GOT3 (cell line): ENCODE results near the gene TRAPPC8.
A peak's percentile ranks its signal among the peaks of the same experiment; 100 is the strongest.
"Not testable (repeated sequence)": the region's sequence is repeated elsewhere in the genome, so short reads cannot be mapped to it uniquely, and the experiment has no call there.

ENCODE experiments used
- DNase-seq: peaks from one replicate; lab custom pipeline; 2025; ENCODE audit warnings: mixed read lengths; lab: John Stamatoyannopoulos, UW

TRAPPC8 gene, protein sequence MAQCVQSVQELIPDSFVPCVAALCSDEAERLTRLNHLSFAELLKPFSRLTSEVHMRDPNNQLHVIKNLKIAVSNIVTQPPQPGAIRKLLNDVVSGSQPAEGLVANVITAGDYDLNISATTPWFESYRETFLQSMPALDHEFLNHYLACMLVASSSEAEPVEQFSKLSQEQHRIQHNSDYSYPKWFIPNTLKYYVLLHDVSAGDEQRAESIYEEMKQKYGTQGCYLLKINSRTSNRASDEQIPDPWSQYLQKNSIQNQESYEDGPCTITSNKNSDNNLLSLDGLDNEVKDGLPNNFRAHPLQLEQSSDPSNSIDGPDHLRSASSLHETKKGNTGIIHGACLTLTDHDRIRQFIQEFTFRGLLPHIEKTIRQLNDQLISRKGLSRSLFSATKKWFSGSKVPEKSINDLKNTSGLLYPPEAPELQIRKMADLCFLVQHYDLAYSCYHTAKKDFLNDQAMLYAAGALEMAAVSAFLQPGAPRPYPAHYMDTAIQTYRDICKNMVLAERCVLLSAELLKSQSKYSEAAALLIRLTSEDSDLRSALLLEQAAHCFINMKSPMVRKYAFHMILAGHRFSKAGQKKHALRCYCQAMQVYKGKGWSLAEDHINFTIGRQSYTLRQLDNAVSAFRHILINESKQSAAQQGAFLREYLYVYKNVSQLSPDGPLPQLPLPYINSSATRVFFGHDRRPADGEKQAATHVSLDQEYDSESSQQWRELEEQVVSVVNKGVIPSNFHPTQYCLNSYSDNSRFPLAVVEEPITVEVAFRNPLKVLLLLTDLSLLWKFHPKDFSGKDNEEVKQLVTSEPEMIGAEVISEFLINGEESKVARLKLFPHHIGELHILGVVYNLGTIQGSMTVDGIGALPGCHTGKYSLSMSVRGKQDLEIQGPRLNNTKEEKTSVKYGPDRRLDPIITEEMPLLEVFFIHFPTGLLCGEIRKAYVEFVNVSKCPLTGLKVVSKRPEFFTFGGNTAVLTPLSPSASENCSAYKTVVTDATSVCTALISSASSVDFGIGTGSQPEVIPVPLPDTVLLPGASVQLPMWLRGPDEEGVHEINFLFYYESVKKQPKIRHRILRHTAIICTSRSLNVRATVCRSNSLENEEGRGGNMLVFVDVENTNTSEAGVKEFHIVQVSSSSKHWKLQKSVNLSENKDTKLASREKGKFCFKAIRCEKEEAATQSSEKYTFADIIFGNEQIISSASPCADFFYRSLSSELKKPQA (N-terminal part only)

DNA sequence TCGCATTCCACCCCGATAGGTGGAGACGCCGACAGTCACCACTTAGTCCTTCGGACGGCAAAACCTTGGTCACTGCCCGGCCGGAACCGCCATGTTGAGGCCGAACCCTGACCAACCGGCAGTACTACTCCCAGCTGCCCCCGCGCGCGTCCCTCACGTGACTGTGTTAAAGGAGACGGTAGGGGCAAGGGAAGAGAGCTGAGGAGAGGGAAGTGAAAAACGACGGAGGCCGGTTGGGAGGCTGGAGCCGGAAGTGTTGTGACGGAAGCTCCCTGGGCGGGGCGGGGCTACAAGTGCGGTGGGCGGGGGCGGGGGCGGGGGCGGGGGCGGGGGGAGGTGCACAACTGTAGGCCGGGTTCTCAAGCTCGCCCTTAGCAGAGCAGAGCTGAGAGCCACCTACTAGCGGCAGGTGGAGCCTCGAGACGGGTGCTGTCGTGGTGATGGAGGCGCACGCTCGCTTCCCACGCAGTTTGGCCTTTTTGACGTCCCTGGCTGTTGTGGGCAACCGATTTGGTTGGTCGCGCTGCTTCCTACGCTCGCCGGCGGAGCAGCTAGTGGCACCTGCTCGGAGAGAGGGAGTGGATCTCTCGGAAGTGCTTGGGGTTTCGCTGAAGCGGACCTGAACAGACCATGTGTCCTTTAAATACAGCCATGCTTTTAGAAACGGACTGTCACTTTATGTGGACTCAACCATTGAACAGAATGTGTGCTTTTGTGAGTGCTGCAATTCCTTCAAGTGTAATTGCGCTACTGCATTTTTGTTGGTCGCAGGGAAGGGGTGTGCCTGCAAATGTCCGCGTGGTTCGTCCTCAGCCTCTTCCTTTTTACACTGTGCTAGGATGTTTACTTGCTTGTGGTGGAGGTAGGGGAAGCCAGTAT lies at the start of gene TRAPPC8:
TSS of gene TRAPPC8 (minus strand) at position 130 of the 879 bp plus-strand sequence. CDS start 364 bp downstream, outside the sequence.
- peak; percentile 51 for DNase-seq

DNA sequence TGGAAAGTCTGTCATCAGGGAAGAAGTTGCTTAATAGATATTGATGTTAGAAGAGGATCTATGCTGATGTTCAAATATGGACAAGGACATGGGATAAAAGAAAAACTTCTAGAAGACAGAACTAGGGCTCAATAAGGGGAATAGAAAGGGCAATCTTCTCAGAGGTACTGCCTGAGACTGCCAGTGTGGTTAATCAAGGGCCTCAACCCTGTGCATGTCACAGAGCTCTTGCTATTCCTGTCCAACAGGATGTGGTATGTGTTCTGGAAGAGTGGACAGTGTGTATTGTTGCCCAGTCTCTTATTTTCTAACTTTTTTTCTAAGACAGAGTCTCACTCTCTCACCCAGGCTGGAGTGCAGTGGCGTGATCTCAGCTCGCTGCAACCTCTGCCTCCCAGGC lies 47.9 kb upstream of the TRAPPC8 start:
- no peak for DNase-seq

DNA sequence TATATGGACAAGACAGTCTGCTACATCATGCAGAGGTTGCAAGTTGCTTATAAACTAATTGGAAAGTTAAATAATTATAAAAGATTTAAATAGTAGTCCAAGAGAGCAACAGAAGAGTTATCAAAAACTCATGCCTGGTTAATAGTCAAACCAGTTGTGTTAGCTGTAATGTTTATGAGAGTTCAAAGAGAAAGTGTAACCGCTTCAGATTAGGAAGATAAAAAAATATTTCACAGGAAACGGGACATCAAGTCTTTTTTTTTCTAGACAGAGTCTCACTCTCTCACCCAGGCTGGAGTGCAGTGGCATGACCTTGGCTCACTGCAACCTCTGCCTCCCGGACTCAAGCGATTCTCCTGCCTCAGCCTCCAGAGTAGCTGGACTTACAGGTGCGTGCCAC lies 41.0 kb upstream of the TRAPPC8 start:
- DNase-seq, result no peak

DNA sequence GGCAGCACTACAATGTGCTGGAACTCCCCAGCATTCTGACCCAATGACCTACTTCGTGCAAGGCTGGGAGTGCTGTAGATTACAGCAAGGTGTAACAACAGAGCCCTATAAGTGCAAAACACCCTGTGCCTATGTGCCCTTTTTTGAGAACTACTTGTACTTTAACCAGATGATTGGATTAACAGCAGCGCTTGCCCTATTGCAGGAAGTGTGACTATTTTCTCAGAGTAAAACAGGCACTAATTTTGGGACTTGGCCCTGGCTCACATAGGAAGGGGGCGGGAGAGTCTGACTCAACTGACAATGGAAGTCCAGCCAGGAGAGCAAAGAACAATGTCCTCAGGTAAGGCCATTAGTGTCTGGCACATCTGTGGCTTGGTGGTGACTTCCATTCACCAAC lies 40.1 kb upstream of the TRAPPC8 start:
- DNase-seq, result no peak

DNA sequence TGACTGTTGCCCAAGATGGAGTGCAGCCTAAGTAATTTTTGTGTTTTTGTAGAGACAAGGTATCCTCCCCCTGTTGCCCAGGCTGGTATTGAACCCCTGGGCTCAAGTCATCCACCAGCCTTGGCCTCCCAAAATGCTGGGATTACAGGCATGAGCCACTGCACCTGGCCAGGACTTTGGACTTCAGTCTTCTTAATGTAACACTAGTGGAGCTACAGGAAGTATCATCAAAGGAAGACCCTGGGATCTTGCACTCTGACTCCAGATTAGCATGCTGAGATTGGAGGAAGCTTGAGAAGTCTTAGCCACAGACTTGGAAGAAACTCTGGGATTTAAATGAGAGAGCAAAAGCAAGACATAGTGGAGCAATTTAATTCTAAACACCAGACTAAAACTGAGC lies 37.9 kb upstream of the TRAPPC8 start:
- DNase-seq, result no peak

DNA sequence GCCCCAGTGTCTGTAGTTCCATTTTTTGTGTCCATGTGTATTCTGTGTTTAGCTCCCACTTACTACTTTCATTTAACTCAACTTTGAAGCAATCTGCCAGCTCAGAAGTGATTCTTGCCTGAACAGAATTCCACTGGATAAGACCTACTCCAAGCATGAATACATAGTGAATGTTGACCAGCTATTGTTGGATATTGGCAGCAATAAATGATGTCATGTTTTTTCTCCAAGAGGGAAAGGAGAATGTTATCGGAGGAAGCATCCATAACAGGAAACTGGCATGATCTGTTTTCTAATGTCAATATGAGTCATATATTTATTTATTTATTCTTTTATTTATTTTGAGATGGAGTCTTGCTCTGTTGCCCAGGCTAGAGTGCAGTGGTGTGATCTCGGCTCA lies 36.8 kb upstream of the TRAPPC8 start:
- DNase-seq, result no peak

DNA sequence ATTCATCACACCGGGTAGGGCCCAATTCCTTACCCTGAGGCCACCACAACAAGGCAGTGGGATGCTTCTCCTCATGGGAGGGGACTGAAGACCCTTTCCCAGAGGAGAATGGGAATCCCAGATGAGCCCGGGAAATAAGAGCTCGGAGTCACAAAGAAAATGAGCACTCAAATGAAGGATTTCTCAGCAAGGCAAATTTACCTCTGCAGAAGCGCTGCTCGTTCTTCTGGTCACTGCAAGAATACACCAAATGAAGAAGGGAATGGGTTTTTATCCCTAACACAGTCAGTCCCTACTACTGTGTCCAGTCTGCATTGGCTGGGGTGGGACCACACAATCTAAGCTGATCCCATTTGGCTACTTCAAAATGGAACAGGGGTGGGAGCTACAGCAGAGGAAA lies 35.7 kb upstream of the TRAPPC8 start:
- DNase-seq, result no peak

DNA sequence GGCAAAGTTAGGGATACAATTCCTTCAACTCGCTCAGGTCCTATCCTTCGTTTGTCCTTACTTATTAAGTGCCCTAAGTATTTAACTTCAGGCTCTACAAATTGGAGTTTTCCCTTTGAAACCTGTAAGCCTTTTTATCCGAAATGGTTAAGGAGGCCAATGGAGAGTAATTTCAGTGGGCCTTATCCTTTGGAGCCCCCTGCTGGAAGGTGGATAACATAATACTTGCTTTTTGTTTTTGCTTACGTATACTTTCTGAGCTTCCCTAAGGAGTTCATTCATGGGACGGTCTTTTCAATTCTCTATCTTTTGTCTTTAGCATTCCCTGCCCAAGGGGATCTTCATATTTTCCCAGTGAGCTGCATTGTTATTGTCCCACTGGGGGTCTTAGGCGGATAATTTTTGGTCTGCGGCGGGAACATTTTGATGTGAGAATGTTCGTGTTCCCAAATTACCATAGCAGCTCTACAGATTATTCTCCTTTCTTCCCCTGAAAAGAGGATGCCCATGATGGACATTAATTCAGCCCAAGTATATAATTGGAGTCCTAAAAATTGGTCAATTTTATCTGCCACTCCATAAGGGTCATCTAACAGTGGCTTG lies 34.4 kb upstream of the TRAPPC8 start:
- DNase-seq, result no peak

DNA sequence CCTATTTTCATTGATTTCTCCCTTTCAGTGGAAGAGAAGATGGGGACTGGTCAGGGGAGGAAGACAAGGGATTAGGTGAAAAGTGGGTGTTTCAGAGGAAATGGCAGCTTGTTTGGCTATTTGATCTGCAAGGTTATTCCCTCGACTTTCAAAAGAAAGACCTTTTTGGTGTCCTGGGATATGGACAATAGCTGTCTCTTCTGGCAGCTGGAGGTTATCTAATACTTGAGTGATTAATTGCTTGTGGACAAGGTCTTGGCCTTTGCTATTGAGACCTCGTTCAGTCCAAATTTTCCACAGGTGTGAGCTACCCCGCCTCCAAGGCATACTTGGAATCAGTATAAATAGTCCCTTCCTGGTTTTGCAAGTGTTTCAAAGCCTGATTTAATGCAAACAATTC lies 33.3 kb upstream of the TRAPPC8 start:
- no peak for DNase-seq

DNA sequence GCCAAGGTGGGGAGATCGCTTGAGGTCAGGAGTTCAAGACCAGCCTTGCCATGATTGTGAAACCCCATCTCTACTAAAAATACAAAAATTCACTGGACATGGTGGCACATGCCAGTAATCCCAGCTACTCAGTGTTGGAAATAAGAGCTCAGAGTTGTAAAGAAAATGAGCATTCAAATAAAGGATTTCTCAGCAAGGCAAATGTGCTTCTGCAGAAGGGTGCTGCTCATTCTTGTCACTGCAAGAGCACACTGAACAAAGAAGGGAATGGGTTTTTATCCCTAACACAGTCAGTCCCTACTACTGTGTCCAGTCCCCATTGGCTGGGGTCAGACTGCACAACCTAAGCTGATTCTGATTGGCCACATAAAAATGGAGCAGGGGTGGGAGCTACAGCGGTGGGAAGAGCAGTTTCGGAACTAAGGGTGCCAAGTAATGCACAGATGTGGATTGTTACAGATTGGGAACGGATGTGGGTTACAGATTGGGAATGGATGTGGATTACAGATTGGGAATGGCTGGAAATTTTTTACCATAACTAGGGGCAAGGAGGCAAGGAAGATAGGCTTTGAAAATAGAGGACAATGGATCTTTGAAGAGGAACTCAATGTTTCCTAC lies 31.1 kb upstream of the TRAPPC8 start:
- no peak for DNase-seq

DNA sequence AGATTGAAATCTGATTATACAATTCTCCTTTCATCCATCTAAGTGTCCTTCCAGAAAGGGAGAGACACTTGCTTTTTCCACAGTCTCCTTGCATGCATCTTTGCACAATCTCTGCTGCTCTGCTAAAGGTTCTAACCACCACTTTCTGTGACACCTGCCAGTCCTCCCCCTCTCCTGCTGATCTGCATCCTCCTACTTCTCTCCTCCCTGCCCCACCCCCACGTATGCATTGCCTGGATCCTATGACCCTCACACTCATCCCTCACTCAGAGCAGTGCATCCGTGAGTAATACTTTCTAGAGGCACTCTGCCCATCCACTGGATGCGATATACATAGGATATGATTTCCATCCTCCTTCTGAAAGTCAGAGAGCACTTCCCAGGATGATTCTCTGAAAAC lies 27.7 kb upstream of the TRAPPC8 start:
- no peak for DNase-seq

DNA sequence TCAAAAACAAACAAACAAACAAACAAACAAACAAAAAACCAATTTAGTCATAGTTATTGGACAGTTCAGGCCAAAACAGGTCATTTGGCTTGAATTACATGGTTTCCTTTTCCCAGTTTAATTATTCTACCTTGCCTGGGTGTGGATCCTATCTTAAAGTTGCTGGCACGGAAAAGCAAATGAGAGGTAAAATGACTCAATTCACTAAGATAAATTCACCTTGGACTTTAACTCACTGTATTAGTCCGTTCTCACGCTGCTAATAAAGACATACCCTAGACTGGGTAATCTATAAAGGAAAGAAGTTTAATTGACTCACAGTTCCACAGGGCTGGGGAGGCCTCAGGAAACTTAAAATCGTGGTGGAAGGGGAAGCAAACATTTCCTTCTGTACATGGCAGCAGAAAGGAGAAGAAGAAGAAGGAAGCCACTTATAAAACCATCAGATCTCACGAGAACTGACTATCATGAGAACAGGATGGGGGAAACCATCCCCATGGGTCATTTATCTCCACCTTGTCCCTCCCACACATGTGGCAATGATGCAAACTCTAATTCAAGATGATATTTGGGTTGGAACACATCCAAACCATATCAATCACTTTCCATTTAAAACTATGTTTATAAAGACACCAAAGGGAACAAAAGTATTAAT lies 22.5 kb upstream of the TRAPPC8 start:
- DNase-seq, result no peak

DNA sequence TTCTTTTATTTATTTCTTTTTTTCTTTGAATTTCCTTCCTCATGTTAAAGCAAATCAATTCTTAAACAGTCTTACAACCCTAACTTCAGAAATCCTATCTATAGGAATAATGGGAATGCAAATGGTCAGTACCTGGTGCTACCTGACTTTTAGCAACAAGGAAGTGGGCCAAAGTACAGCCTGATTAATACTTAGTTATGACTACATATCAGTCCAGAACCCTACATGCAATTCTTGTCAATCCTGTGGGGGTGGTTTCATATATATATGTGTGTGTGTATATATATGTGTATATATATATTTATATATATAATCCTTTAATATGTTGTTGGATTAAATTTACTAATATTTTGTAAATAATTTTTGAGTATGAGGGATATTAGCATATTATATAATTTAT lies 14.8 kb upstream of the TRAPPC8 start:
- no peak for DNase-seq

DNA sequence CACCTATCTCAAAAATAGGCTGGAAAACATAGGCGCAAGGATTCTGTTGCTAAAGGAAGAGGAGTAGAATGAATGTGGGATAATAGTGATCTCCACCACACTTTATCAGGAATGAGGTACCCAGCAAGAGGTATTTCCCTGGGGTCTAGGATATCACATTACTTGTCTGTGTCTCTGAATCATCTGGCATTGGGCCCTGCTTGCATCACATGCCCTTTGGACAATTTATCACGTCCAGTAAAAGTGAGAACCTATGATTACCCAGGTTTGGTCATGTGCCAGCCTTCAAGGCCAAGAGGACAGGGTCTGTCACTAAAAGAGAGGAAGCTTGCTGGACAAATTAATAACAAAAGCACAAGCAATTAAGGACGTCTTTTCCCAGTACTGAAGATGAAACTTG lies 11.4 kb upstream of the TRAPPC8 start:
- no peak for DNase-seq

DNA sequence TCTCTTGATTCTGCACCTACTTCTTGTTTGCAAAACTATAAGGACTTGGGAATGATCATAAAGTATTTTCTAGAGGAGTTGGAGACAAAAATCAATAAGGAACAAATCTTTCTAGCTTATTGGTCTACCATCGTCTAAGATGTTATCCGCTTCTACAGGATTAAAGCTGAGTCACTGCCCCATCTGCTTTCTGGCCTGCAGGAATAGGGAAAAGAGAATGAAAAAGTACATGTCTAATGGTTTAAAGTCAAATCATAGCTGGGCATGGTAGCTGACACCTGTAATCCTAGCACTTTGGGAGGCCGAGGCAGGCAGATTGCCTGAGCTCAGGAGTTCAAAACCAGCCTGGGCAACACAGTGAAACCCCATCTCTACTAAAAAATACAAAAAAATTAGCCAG lies 10.8 kb upstream of the TRAPPC8 start:
- not testable (repeated sequence) for DNase-seq

DNA sequence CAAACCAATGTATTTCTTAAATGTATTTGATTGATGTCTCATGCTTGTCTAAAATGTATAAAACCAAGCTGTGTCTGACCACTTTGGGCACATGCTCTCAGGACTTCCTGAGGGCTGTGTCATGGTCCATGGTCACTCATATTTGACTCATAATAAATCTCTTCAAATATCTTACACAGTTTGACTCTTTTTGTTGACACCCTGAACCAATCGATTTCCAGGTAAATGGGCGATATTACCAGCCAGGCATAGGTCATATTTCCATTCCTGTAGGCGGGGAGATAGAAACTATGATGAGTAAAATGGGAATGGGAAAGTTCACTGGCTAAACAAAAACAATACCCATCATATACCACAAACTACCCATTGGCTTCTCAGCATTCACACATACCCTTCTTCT lies 9.3 kb upstream of the TRAPPC8 start:
- DNase-seq, result no peak

DNA sequence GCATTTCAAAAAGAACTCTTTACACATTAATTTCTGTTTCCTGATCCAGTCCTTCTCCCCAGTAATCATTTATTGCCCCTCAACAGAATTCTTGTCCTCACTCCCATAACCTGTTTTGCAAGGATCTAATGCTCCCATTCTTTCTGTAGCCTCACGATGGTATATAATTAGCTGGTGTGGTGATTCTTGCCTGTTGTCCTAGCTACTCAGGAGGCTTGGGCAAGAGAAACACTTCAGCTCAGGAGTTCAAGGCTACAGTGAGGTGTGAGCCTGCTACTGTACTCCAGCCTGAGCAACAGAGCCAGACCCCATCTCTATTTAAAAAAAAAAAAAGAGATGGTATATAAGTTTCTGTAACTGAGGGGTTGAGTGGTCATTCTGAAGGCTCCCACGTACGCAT lies 7.7 kb upstream of the TRAPPC8 start:
- no peak for DNase-seq

DNA sequence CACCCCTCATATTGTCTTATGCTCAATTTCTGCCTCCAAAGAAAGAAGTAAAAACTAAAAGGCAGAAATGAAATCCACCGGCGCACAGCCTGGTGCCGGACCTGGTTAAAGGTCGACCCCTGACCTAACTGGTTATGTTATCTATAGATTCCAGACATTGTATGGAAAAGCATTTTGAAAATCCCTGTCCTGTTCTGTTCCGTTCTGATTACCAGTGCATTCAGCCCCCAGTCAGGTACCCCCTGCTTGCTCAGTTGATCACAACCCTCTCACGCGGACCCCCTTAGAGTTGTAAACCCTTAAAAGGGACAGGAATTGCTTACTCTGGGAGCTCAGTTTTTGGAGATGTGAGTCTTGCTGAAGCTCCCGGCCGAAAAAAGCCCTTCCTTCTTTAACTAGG lies 5.4 kb upstream of the TRAPPC8 start:
- DNase-seq, result not testable (repeated sequence)

DNA sequence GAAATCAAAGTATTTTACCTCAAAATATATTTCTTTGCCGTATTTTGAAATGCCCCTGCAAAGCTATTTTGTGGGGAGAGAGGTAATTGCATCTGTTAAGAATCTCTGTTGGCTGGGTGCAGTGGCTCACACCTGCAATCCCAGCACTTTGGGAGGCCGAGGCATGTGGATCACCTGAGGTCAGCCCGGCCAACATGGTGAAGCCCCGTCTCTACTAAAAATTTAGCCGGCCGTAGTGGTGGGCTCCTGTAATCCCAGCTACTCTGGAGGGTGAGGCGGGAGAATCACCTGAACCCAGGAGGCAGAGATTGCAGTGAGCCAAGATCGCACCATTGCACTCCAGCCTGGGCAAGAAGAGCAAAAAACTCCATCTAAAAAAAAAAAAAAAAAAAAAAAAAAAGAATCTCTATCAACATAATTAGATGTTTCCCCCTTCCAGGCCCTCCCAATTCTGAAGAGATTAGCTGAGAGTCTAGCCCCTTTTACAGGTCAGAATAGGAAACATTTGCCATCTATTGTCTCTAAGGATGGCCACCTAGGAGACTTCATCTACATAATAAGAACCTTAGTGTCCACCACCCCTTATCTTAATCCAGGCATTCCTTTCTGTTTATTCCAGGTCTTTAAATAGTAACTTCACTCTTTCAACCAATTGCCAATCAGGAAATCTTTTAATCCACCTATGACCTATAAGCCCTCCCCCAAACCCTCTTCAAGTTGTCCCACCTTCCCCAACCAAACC lies 3.5 kb upstream of the TRAPPC8 start:
- no peak for DNase-seq
